Measurements from ENCODE around the gene SUN1. TPM values are rescaled to one million over a fixed set of nuclear protein-coding genes. Genes with fewer than 3 reads are reported as not detected.
A peak's percentile ranks its signal among the peaks of the same experiment; 100 is the strongest.

SUN1 gene
- total and polyA plus RNA-seq, 2 of the 8 experiments (the other 6 are each of a cell fraction or from before 2014, with no cell fraction given), result 108 to 158 TPM

DNA sequence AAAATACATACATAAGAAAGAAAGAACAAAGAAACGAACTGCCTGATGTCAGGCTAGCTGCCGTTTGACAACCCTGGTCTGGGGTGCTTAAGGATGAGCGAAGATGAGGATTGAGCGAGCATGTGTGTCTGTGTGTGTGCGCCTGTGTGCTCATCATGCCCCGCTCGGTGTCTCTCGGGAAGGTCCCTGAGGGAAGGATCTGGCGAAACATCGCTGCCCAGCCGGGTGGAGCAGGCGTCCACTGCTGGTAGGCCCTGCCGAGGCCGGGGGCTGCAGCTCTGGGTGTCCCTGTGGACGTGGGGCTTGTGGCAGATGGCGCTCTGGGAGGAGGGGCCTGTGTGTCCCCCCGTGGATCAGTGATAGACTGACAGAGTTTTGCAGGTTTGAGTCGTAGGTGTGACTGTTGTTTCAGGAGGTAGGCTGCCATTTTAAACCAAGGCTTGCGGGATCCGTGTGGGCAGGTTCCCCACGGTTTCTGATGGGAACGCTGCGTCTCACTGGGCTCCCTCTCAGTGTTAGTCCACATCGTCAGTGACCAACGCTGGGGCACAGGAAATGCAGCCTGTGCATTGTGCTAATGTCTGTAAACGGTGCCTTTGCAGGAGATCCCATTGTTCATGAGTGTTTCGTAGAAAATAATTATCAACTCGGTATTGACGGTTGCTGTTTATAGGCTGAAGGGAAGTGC, 5.9 kb upstream of the SUN1 start:
- FAIRE-seq (no peak), DNase-seq (ENCODE audit: low read depth in 1 of 2, low spot score in 2 of 2) (no peak)
- no peak overlapping the region for H3K56ac ChIP-seq (replicated peaks; ENCODE audit: insufficient read length, low read depth, low read length)
- H3K9me3 ChIP-seq (ENCODE audit: insufficient read depth in 2 of 2, low read depth in 1 of 2, low read length in 1 of 2), result no peaks in the 10 kb centered on the region
- H3K23me2 ChIP-seq (ENCODE audit: low read depth, low read length), result no peaks in the 10 kb centered on the region
- H3K4me2 ChIP-seq (ENCODE audit: insufficient read depth in 1 of 2, low read depth in 2 of 2, low read length in 2 of 2), result no peak overlapping the region
- H2BK15ac ChIP-seq (ENCODE audit: low read length), result no peak overlapping the region
- H4K5ac ChIP-seq (ENCODE audit: insufficient read length, low read depth, low read length), result no peak overlapping the region
- no peak overlapping the region; the same call in 1 of the 2 replicates for H3K18ac ChIP-seq (ENCODE audit: extremely low read depth, low read length)
- peak overlapping the region; percentile 23; the same call in 1 of the 2 replicates for H3K27ac ChIP-seq (ENCODE audit: low read depth, low read length)
- H3K14ac ChIP-seq (ENCODE audit: insufficient read length), result no peak overlapping the region
- H3K4ac ChIP-seq (replicated peaks; ENCODE audit: insufficient read length, low read depth, low read length), result no peak overlapping the region
- no peaks in the 10 kb centered on the region; a peak in 1 of 8 replicates for H3K36me3 ChIP-seq (ENCODE audit: control insufficient read depth in 2 of 4, insufficient read depth in 4 of 4, low read length in 3 of 4)
- CTCF ChIA-PET (ENCODE audit: partially characterized antibody), result interaction anchor here (0.8 to 2.1 kb wide), 4 partner anchors 9 to 40 kb away, joined by 3 to 12 read pairs (median 4); no protein-coding TSS in a partner anchor
- peaks cover 3 to 20% (median 9%) of the 10 kb centered on the region in 4 experiments; a peak in 6 of 7 replicates for H3K4me1 ChIP-seq (replicated peaks in 1 of 4; ENCODE audit: control insufficient read depth in 3 of 4, insufficient read depth in 4 of 4, low read length in 3 of 4)
- peaks cover 26% of the 10 kb centered on the region for H3K79me1 ChIP-seq (ENCODE audit: low read depth, low read length)
- no peak overlapping the region for H3K4me3 ChIP-seq (ENCODE audit: extremely low read depth in 1 of 4, insufficient read depth in 2 of 4, low read depth in 3 of 4, low read length in 4 of 4)
- no peak overlapping the region for H2BK12ac ChIP-seq (ENCODE audit: low read depth, low read length)
- no peak overlapping the region for H2BK120ac ChIP-seq (replicated peaks; ENCODE audit: low read depth, low read length)
- H2AK5ac ChIP-seq (ENCODE audit: low read depth, low read length), result no peak overlapping the region; the same call in 1 of the 2 replicates
- H4K91ac ChIP-seq (replicated peaks; ENCODE audit: insufficient read length, low read length), result no peak overlapping the region
- H3K9ac ChIP-seq (replicated peaks in 1 of 4; ENCODE audit: extremely low read depth in 1 of 4, low read depth in 3 of 4, low read length in 3 of 4), result no peak overlapping the region
- H4K8ac ChIP-seq (ENCODE audit: extremely low read depth, insufficient read depth, low read length), result no peak overlapping the region
- peaks cover 35 to 55% of the 10 kb centered on the region in 2 experiments for H4K20me1 ChIP-seq (replicated peaks in 1 of 2; ENCODE audit: control insufficient read depth in 1 of 2, insufficient read depth in 2 of 2, low read length in 2 of 2)
- H2BK20ac ChIP-seq (ENCODE audit: low read length), result no peak overlapping the region
- WGBS, 2 experiments (ENCODE audit: extremely low coverage in 1 of 2, insufficient coverage in 1 of 2, insufficient read length in 1 of 2, insufficient replicate concordance in 2 of 2, low coverage in 1 of 2, low lambda C conversion rate in 2 of 2, missing lambda C conversion rate in 1 of 2), result 87% methylated on average over 29 of the region's 29 CpGs; no CpG with 5 or more reads in 1 of the 2 experiments
- H3K27me3 ChIP-seq (replicated peaks in 1 of 4; ENCODE audit: control insufficient read depth in 3 of 4, extremely low read depth in 1 of 4, insufficient read depth in 3 of 4, low read length in 3 of 4), result no peaks in the 10 kb centered on the region
- POLR2A ChIA-PET (ENCODE audit: partially characterized antibody), result no interaction called here
- peaks cover 57 to 95% of the 10 kb centered on the region in 2 experiments for H3K79me2 ChIP-seq (ENCODE audit: control insufficient read depth in 1 of 2, insufficient read depth in 2 of 2, low read length in 2 of 2)
- peak overlapping the region; percentile 85 for H2BK5ac ChIP-seq (ENCODE audit: low read depth, low read length)
- no peak overlapping the region for H3K23ac ChIP-seq (ENCODE audit: insufficient read length)
- no peak overlapping the region for H2AFZ ChIP-seq (ENCODE audit: low read length)
- no peak for TF ChIP-seq KDM4A (IDR thresholded peaks at IDR 0.05; ENCODE audit: low read depth, low read length, severe bottlenecking)
- no peak for TF ChIP-seq EZH2 (IDR thresholded peaks at IDR 0.05; ENCODE audit: low read depth, low read length, severe bottlenecking)
